COLO829 (cell line): Measurements from ENCODE around the gene HOXC6.
"Not testable (repeated sequence)": the region's sequence is repeated elsewhere in the genome, so short reads cannot be mapped to it uniquely, and the experiment has no call there.

Source experiments
- DNase-seq: peaks from one replicate; pipeline ENCODE4 v3.0.0; 2012; ENCODE audit warnings: low spot score

Gene HOXC6

GRCh38 chr12:54055552-54055951 lies 27.3 kb downstream of the HOXC6 start:
- no peak for DNase-seq

GRCh38 chr12:54056110-54056509 lies 27.9 kb downstream of the HOXC6 start:
- DNase-seq: no peak

GRCh38 chr12:54058128-54058768 lies 30.0 kb downstream of the HOXC6 start:
- DNase-seq: no peak

- no peak for DNase-seq
Observed at GRCh38 chr12:54059668-54060067, 31.4 kb downstream of the HOXC6 start.

- no peak for DNase-seq
Observed at GRCh38 chr12:54060174-54060974, 32.1 kb downstream of the HOXC6 start.

DNA sequence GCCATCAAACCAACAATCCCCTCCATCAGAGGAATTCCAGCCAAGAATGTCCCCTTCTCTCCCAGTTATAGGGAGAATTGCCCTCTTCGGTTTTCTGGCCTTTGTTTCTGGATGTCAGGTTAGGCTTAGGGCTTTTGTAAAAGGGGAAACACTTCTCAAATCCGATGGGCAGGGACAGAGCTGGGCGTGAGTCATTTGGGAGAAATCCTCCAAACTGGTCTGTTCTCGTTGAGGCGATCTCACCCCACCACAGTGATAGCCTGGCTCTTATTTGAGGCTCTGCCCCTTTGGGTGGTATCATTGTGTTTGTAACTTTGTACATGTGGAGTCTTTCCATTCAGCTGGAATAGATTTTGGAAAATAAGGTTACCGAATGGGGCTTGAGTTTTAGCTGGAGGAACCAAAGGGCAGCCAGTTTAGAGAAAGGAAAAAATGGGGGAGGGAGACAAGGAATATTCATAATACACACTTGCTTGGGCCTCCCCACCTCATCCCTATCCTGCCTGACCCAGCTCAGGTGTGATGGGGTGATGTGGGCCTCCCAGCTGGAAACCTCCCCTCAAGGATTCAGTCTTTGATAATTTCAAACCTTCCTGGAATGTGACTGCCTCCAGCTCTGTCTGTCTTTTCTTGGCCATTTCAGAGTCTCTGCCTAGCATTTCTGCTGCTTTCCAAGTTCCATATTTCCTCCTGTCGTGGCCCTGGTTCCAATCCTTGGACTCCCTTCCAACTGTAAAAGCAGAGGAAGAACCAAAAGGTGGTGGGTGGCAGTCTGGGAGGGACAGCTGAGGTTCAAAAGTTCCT lies 32.9 kb downstream of the HOXC6 start:
- DNase-seq: no peak

DNA sequence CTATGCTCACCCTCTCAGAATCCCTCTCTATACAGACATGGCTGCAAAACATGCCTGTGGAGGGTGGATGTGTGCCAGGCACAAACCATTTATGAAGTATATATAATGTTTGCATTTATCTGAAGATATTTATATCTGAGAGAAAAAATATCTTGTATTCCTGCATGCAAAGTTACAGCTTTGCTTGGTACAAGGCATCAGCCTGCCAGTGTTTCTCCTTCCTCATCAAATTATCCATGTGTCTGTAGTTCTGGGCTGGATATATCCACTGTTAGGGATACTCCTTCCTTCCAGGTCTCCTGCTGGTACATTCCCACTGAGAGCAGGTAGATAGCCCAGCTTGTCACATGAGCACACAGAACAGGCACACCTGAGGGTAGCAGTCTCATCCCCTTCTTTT lies 37.4 kb downstream of the HOXC6 start:
- no peak for DNase-seq

GRCh38 chr12:54066408-54066807 lies 38.2 kb downstream of the HOXC6 start:
- DNase-seq: no peak

DNA sequence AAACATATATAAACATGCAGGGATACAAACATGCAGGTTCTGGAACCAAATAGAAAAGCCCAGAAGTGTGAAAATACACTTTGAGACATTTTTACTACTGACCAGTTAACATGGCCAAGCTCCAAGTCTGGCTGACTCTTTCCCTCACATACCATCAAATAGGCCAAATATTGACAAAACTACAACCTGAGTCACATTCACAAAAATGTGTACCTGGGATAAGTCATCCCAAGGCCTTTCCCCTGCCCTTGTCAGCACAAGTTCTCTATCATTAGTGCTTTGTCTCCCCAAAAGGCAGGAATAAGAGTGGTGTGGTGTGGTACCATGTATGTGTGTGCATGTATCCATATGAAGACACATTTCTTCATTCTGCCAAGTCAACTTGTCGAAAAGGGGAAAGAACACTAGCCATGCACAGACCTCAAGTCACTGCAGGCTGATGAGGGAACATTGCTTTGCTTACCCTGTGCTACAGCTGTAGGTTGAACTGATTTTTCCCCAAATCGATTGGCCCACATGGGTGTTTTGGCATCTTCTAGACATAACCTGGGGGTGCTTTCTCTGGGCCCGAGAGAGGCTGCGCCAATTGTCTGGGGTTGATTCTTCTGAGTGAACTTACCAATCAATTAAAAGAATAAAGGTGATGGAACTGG lies 40.3 kb downstream of the HOXC6 start:
- DNase-seq: no peak

DNA sequence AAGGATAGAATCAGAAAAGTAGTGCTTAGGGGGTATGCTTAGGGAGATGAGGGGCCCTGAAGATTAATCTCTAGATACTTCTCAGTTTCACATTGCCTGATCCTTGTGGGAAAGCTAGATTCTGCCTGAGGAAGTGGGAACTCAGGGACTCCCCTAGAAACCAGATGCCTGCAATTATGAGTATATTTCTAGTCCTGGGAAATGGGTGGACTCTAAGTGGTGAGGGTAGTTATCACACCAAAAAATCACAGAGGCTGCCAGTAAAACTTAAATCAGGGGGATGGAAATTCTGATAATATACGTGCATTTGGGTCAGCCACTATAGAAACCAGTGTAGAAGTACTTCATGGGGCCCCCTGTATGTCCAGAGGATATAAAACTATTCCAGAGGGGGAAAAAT lies 43.7 kb downstream of the HOXC6 start:
- DNase-seq: no peak

DNA sequence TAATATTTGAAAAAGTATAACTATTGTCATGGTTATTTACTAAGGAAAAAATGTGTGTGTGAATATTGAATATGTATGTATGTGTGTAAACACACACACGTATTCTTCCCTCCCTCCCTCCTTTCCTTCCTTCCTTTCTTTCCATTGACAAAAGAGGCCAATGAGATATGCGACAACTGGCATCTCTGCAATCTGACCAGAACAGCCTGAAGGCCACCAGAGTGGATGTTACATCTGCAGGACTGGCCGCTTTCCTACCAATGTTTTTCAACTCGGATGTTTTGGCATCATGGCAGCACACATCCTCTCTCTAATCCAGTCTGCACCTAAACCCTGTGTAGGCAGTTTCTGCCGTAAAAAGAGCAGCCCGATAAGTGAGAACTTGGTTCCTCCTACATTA lies 46.1 kb downstream of the HOXC6 start:
- DNase-seq: no peak

DNA sequence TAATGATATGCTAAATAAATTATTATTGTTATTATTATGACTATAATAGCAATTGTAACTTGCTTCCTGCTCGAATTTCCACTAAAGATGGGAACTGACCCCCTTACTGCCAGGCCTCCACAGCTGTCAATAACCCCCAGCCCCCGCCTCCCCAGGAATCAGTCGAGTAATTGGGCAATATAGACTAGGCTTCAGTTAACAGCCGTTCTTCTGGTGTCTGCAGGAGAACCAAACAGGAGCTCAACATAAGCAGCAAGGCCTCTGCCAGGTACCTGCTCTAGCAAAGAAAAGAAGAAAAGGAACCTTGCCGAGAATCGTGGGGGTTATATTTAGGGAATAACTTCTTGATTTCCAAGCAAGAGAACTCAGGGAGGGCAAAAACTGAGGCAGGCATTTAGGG lies 47.2 kb downstream of the HOXC6 start:
- DNase-seq: no peak

DNA sequence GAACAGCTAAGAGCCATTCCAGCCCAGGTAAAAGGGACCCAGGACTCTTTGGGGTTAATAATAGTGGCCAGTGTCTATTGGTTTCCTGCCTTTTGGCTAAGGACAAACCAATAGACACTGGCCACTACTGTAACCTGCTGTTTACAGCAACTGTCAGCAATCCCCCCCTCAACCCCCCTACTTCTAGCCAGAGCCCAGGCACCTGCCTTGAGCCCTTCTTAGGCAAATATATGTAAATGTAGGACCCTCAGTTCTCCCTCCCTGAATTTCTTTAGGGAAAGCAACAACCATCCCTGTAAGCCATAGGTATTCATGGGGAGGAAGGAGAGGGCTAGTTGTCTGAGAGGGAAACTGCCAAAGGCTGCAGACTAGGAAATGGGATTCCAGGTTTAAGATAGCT lies 47.7 kb downstream of the HOXC6 start:
- DNase-seq: no peak

- not testable (repeated sequence) for DNase-seq
Observed at GRCh38 chr12:54077843-54078242, 49.6 kb downstream of the HOXC6 start.

DNA sequence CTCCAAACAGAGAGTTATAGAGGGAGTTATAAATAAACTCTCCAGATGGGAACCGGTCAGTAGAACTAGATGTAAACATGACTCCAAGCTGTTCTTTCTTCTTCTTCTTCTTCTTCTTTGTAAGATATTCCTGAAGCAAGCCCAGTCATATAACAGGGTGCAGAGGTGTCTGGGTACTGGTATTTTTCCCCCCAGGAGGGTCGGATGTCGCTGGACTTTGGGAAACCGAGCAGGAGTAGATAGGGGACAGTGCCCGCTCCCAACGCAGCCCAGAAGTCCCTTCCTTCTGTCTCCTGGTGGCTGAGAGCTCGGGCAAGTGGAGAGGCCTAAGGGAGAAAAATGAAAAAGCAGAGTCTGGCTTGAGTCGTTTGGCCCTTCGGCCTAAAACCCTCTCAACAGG lies 50.9 kb downstream of the HOXC6 start:
- DNase-seq: not testable (repeated sequence)
